HepG2 (cell line): ENCODE measurements around the gene GNB1. TPM values are rescaled to one million over a fixed set of nuclear protein-coding genes. Genes with fewer than 3 reads are reported as not detected.

Experiments used
- ATAC-seq: fragments of 200-7000 bp; cut with Tn5 transposase; 3 replicates; pipeline ENCODE4 v1.9.1; 2020; ENCODE audit warnings: mild to moderate bottlenecking, moderate library complexity
- BruUV-seq: library from RNA; stranded (reverse); fragments of 400-500 nt; replicated peaks from 2 replicates; lab custom pipeline; 2021; lab: Mats Ljungman, UMichigan
- CTCF ChIA-PET: fragments of 300-600 bp; formaldehyde crosslinking; extraction: SDS; loops from one replicate; lab custom pipeline; 2021; ENCODE audit warnings: low total read pairs, inconsistent platforms, low intra/inter-chr PET ratio; lab: Yijun Ruan, JAX
- POLR2A ChIA-PET: fragments of 350-600 bp; sonication (Branson Sonifier 250); formaldehyde crosslinking; loops from one replicate; lab custom pipeline; 2020; ENCODE audit warnings: antibody characterized with exemption, inconsistent platforms; lab: Yijun Ruan, JAX
- DNase-seq: peaks from one replicate; pipeline ENCODE4 v3.0.0-alpha.2; 2015; ENCODE audit warnings: low spot score
- FAIRE-seq: peaks from 3 replicates; lab custom pipeline; 2011; peaks lifted over from hg19 to GRCh38; lab: Jason Lieb, UNC
- H2AFZ ChIP-seq: one replicate; pipeline ENCODE4 v1.6.1; 2011; ENCODE audit warnings: low read length, inconsistent platforms
- H3K27ac ChIP-seq: fragments of 300-600 bp; 3 replicates; pipeline ENCODE4 v1.8.0; 2011; ENCODE audit warnings: mixed run types, mild to moderate bottlenecking, mixed read lengths, low read length, inconsistent platforms; ENCODE audit not compliant: insufficient read depth; ENCODE audit errors: extremely low read length
- H3K27me3 ChIP-seq, 2 experiments: fragments of 200-600 bp in 1 of 2; 2 replicates in 1 of 2; 3 replicates in 1 of 2; pipeline versions ENCODE4 v1.6.0 to v1.8.0; 2011; ENCODE audit warnings: low read length in 2 of 2, mild to moderate bottlenecking in 2 of 2, moderate library complexity in 2 of 2, inconsistent platforms in 1 of 2; ENCODE audit not compliant: insufficient read depth in 2 of 2, control insufficient read depth in 1 of 2
- H3K36me3 ChIP-seq, 2 experiments: fragments of 200-600 bp in 1 of 2; replicated peaks in 1 of 2; 2 replicates in 1 of 2; 3 replicates in 1 of 2; pipeline versions ENCODE4 v1.5.1 to v1.8.0; 2011; ENCODE audit warnings: low read length in 2 of 2, inconsistent platforms in 1 of 2; ENCODE audit not compliant: insufficient read depth in 2 of 2, control insufficient read depth in 1 of 2
- H3K4me1 ChIP-seq: 2 replicates; pipeline ENCODE4 v1.5.1; 2012; ENCODE audit warnings: low read length, inconsistent platforms; ENCODE audit not compliant: insufficient read depth
- H3K4me2 ChIP-seq: 2 replicates; pipeline ENCODE4 v1.6.0; 2011; ENCODE audit warnings: low read depth, low read length, inconsistent platforms
- H3K4me3 ChIP-seq, 3 experiments: fragments of 200-600 bp in 1 of 3; sonication (generic), shearing (Covaris generic) in 1 of 3; replicated peaks in 1 of 3; 2 replicates each; pipeline ENCODE4 v1.5.1; 2011 to 2016; ENCODE audit warnings: low read length in 3 of 3, inconsistent platforms in 2 of 3, low read depth in 2 of 3, mild to moderate bottlenecking in 2 of 3, control low read depth in 1 of 3, mixed read lengths in 1 of 3; ENCODE audit not compliant: insufficient read depth in 1 of 3
- H3K79me2 ChIP-seq: one replicate; pipeline ENCODE4 v1.6.1; 2011; ENCODE audit warnings: low read length, inconsistent platforms; ENCODE audit not compliant: insufficient read depth
- H3K9ac ChIP-seq: 2 replicates; pipeline ENCODE4 v1.6.0; 2011; ENCODE audit warnings: mild to moderate bottlenecking, low read depth, low read length, inconsistent platforms; ENCODE audit not compliant: insufficient read depth
- H3K9me3 ChIP-seq: 2 replicates; pipeline ENCODE4 v1.5.1; 2012; ENCODE audit warnings: mild to moderate bottlenecking, low read length
- H4K20me1 ChIP-seq: 2 replicates; pipeline ENCODE4 v1.6.0; 2011; ENCODE audit warnings: inconsistent platforms, mild to moderate bottlenecking, low read length, moderate library complexity; ENCODE audit not compliant: insufficient read depth
- AKAP8 ChIP-seq: sonication (generic); formaldehyde crosslinking; IDR thresholded peaks from 2 replicates; pipeline ENCODE4 v1.5.1; 2020; ENCODE audit warnings: mild to moderate bottlenecking, missing genetic modification reagents
- BRD4 ChIP-seq: sonication (generic); formaldehyde crosslinking; IDR thresholded peaks from 2 replicates; pipeline ENCODE4 v1.4.0; 2020; ENCODE audit warnings: missing genetic modification reagents
- IRF1 ChIP-seq: sonication (generic); formaldehyde crosslinking; IDR thresholded peaks from 2 replicates; pipeline ENCODE4 v1.4.0; 2020; ENCODE audit warnings: low read depth, mild to moderate bottlenecking, missing genetic modification reagents
- NONO ChIP-seq, 2 experiments: fragments of 450-650 bp in 1 of 2; sonication (generic) in 1 of 2; formaldehyde crosslinking in 1 of 2; IDR thresholded peaks in 1 of 2; conservative IDR thresholded peaks in 1 of 2; 2 replicates each; pipeline versions ENCODE4 v1.6.1 to v1.8.0; 2017 to 2022; ENCODE audit warnings: mild to moderate bottlenecking in 1 of 2, missing genetic modification reagents in 1 of 2, moderate library complexity in 1 of 2
- RBFOX2 ChIP-seq: fragments of 200-400 bp; formaldehyde crosslinking; IDR thresholded peaks from 2 replicates; pipeline ENCODE4 v1.6.1; 2017; ENCODE audit warnings: low read depth, mild to moderate bottlenecking, low read length
- RERE ChIP-seq: IDR thresholded peaks from 2 replicates; pipeline ENCODE4 v1.6.1; 2016; ENCODE audit warnings: low read depth, missing genetic modification reagents, missing compliant biosample characterization
- TFDP1 ChIP-seq: IDR thresholded peaks from 2 replicates; pipeline ENCODE4 v1.6.1; 2016; ENCODE audit warnings: missing compliant biosample characterization, missing genetic modification reagents, borderline replicate concordance
- ZFP82 ChIP-seq: sonication (generic); formaldehyde crosslinking; IDR thresholded peaks from 2 replicates; pipeline ENCODE4 v1.5.1; 2020; ENCODE audit warnings: mild to moderate bottlenecking, missing genetic modification reagents, borderline replicate concordance
- ZFP91 ChIP-seq: sonication (generic); formaldehyde crosslinking; IDR thresholded peaks from 2 replicates; pipeline ENCODE4 v1.9.0; 2022; ENCODE audit warnings: missing genetic modification reagents, mild to moderate bottlenecking, borderline replicate concordance
- ZFX ChIP-seq: sonication (generic); formaldehyde crosslinking; IDR thresholded peaks from 2 replicates; pipeline ENCODE4 v1.4.0; 2020; ENCODE audit warnings: mild to moderate bottlenecking, low read depth, missing genetic modification reagents, moderate library complexity
- ZNF557 ChIP-seq: sonication (generic); formaldehyde crosslinking; IDR thresholded peaks from 2 replicates; pipeline ENCODE4 v1.4.0; 2020; ENCODE audit warnings: missing genetic modification reagents
- ZNF616 ChIP-seq: sonication (generic); formaldehyde crosslinking; IDR thresholded peaks from 2 replicates; pipeline ENCODE4 v1.5.0; 2020; ENCODE audit warnings: low read depth, mild to moderate bottlenecking, missing genetic modification reagents
- ZNF883 ChIP-seq: sonication (generic); formaldehyde crosslinking; IDR thresholded peaks from 2 replicates; pipeline ENCODE4 v1.5.1; 2020; ENCODE audit warnings: mild to moderate bottlenecking, missing genetic modification reagents; ENCODE audit errors: not compliant biosample characterization
- WGBS: methylation state at CpG from one replicate; pipeline ENCODE4 v1.1.6; 2017; ENCODE audit warnings: low lambda C conversion rate; 5-methylcytosine and 5-hydroxymethylcytosine counted together
- in situ Hi-C: cut with HindIII; loops from 2 replicates; pipeline ENCODE4 v1.10.0; 2017; ENCODE audit warnings: low pct_unique_long_range_greater_than_20kb; ENCODE audit not compliant: extremely low pct_ligation_motif_present
- intact Hi-C: fragments of 100-400 bp; cut with micrococcal nuclease; formaldehyde crosslinking; loops from one replicate; pipeline ENCODE4 v1.10.0; 2022; ENCODE audit not compliant: unreplicated experiment
- polyA plus RNA-seq, 8 experiments: library from polyadenylated mRNA; depleted of rRNA in 3 of 8; stranded (reverse) in 7 of 8; unstranded in 1 of 8; fragments of >200 nt; fragmentation: Illumina TruSeq in 4 of 8; extraction: Trizol in 4 of 8; gene quantifications; 2 replicates each; pipeline versions ENCODE4 v1.2.1 to v1.2.3, GENCODE V29; 2011 to 2016; ENCODE audit warnings: low read depth in 4 of 8, missing spikeins in 1 of 8, mixed read lengths in 1 of 8; ENCODE audit not compliant: insufficient read depth in 1 of 8
- total RNA-seq, 5 experiments: library from RNA; depleted of rRNA; stranded (reverse); fragments of >200 nt; fragmentation: Illumina TruSeq; extraction: Trizol; gene quantifications; 2 replicates each; pipeline ENCODE4 v1.2.3, GENCODE V29; 2016; ENCODE audit warnings: low read depth in 1 of 5

GNB1 gene
- total and polyA plus RNA-seq, 2 of the 13 experiments (the other 11 are each of a cell fraction or from before 2014, with no cell fraction given): 66.2 to 327 TPM

- TSS peak; percentile 69 for BruUV-seq
- TF ChIP-seq NONO (IDR thresholded peaks at IDR 0.05) (no peak), NONO (CRISPR knock-in tag; conservative IDR thresholded peaks at IDR 0.05) (0 out of 2 replicates have a peak, but pooled peaks have one; percentile 24), ZFP91 (no peak), TFDP1 (no peak), BRD4 (CRISPR knock-in tag) (no peak), ZNF557 (no peak), AKAP8 (CRISPR knock-in tag) (no peak), IRF1 (no peak), ZFP82 (CRISPR knock-in tag) (no peak), RERE (CRISPR knock-in tag) (no peak), ZFX (no peak), ZNF883 (CRISPR knock-in tag) (peak; percentile 9), RBFOX2 (no peak), ZNF616 (no peak)
Observed at GRCh38 chr1:1892079-1892762, 1.3 kb upstream of the GNB1 start.

More at GRCh38 chr1:1892079-1892762, 1.3 kb upstream of the GNB1 start:
- peak overlapping the region; percentile 81 for H3K27ac ChIP-seq
- no peak for DNase-seq
- ATAC-seq: no peak
- peak overlapping the region; percentile 96 for H3K4me2 ChIP-seq
- H3K27me3 ChIP-seq: no peaks in the 10 kb centered on the region; a peak in 1 of 5 replicates
- ChIA-PET POLR2A (interaction anchor here (1.0 to 1.9 kb wide), 4 partner anchors 9 to 27 kb away, joined by 3 to 6 read pairs (median 4); partner anchors contain the start of gene TMEM52), CTCF (no interaction called here)
- H4K20me1 ChIP-seq: peaks cover 26% of the 10 kb centered on the region
- H3K9ac ChIP-seq: peak overlapping the region; percentile 76
- intact Hi-C loops: no loop called here
- no peaks in the 10 kb centered on the region for H3K36me3 ChIP-seq
- H2AFZ ChIP-seq: no peak overlapping the region
- H3K4me1 ChIP-seq: peaks cover 78% of the 10 kb centered on the region
- H3K4me3 ChIP-seq: peak overlapping the region; percentile 67 to 99 (median 90)
- H3K79me2 ChIP-seq: peaks cover 39% of the 10 kb centered on the region
- 47% methylated on average over 16 of the region's 21 CpGs for WGBS
- in situ Hi-C loops: no loop called here
- FAIRE-seq: no peak
- no peaks in the 10 kb centered on the region for H3K9me3 ChIP-seq
